Gastrocnemius medialis (tissue), 4 donors: ENCODE results near the gene SKI.

Source experiments
- CTCF ChIP-seq, 5 experiments: fragments of 450-650 bp in 3 of 5; fragments of 200-600 bp in 2 of 5; sonication (generic) in 2 of 5; IDR thresholded peaks in 4 of 5; conservative IDR thresholded peaks in 1 of 5; 1 replicate in 4 of 5; 2 replicates in 1 of 5; pipeline ENCODE4 v1.5.1; 2016 to 2019; ENCODE audit warnings: antibody characterized with exemption in 5 of 5, mild to moderate bottlenecking in 3 of 5, moderate library complexity in 3 of 5
- POLR2A ChIP-seq, 2 donors: fragments of 450-650 bp; IDR thresholded peaks; one replicate each; pipeline ENCODE4 v1.6.1; 2017; ENCODE audit warnings: antibody characterized with exemption in 2 of 2, mild to moderate bottlenecking in 2 of 2, moderate library complexity in 2 of 2

- TF ChIP-seq CTCF (IDR thresholded peaks at IDR 0.05 in 4 of 5, conservative IDR thresholded peaks at IDR 0.05 in 1 of 5) (no peak), POLR2A (IDR thresholded peaks at IDR 0.05) (no peak)
These were observed 60.9 kb downstream of the SKI start for GRCh38 chr1:2288816-2289536.
